Body of pancreas (tissue), 4 donors: ENCODE measurements around the gene THADA.

Experiments used
- POLR2A ChIP-seq, 3 donors: fragments of 450-650 bp; IDR thresholded peaks; one replicate each; pipeline ENCODE4 v1.6.1; 2016; ENCODE audit warnings: antibody characterized with exemption in 3 of 3, mild to moderate bottlenecking in 2 of 3
- TF ChIP-seq, protein P1 (sequence below), 7 experiments: fragments of 450-650 bp in 4 of 7; fragments of 200-600 bp in 3 of 7; sonication (generic) in 3 of 7; IDR thresholded peaks; one replicate each; pipeline ENCODE4 v1.5.1; 2016 to 2019; ENCODE audit warnings: antibody characterized with exemption in 7 of 7

DNA sequence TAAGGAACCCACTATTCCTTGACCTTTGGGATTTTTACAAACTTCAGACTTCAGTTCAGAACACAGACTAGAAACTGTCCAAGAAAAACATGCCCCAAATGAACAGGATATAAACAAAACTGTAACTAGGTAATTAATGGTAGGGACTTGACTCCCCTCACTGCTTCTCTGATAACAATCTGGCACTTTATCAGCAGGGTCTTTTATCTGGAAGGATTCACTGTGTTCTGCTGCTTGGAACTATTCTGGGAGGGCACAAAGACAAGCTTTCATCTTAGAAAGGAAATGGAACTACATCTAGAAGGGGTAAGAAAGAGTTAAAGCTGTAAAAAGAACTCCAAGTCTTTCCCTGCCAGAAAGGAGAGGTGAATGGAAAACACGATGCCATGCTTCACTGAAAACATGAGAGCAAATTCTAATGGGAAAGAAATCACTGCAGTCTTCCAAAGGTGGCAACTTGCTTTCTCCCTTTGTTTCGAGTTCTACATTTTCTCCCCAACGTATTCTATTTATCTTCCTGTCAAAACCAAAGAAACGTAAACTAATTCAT, 181.2 kb downstream of the THADA start:
- TF ChIP-seq, protein P1, sequence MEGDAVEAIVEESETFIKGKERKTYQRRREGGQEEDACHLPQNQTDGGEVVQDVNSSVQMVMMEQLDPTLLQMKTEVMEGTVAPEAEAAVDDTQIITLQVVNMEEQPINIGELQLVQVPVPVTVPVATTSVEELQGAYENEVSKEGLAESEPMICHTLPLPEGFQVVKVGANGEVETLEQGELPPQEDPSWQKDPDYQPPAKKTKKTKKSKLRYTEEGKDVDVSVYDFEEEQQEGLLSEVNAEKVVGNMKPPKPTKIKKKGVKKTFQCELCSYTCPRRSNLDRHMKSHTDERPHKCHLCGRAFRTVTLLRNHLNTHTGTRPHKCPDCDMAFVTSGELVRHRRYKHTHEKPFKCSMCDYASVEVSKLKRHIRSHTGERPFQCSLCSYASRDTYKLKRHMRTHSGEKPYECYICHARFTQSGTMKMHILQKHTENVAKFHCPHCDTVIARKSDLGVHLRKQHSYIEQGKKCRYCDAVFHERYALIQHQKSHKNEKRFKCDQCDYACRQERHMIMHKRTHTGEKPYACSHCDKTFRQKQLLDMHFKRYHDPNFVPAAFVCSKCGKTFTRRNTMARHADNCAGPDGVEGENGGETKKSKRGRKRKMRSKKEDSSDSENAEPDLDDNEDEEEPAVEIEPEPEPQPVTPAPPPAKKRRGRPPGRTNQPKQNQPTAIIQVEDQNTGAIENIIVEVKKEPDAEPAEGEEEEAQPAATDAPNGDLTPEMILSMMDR (IDR thresholded peaks at IDR 0.05): no peak
- no peak for TF ChIP-seq POLR2A (IDR thresholded peaks at IDR 0.05)
